Upper lobe of left lung (tissue), 6 donors: ENCODE results near the gene RBM19. TPM values are rescaled to one million over a fixed set of nuclear protein-coding genes. Genes with fewer than 3 reads are reported as not detected.

ENCODE experiments used
- ATAC-seq, 2 donors: fragments of 200-7000 bp; cut with Tn5 transposase; one replicate each; pipeline ENCODE4 v1.9.1; 2022; ENCODE audit warnings: mild to moderate bottlenecking in 2 of 2, moderate library complexity in 2 of 2; ENCODE audit not compliant: low FRiP score in 2 of 2
- DNase-seq, 2 donors: peaks; one replicate each; pipeline ENCODE4 v3.0.0-alpha.2; 2019 to 2020
- H3K27ac ChIP-seq, 4 donors: fragments of 200-600 bp; sonication (generic); one replicate each; pipeline ENCODE4 v1.5.1; 2016 to 2019
- H3K27me3 ChIP-seq, 4 donors: fragments of 200-600 bp; sonication (generic); one replicate each; pipeline ENCODE4 v1.5.1; 2017 to 2019
- H3K36me3 ChIP-seq, 4 donors: fragments of 200-600 bp; sonication (generic); one replicate each; pipeline ENCODE4 v1.5.1; 2016 to 2019
- H3K4me1 ChIP-seq, 4 donors: fragments of 200-600 bp; sonication (generic); one replicate each; pipeline ENCODE4 v1.5.1; 2018 to 2019
- H3K4me3 ChIP-seq, 4 donors: fragments of 200-600 bp; sonication (generic); one replicate each; pipeline ENCODE4 v1.5.1; 2017 to 2019; ENCODE audit warnings: mild to moderate bottlenecking in 2 of 4, moderate library complexity in 1 of 4
- H3K9me3 ChIP-seq, 4 donors: fragments of 200-600 bp; sonication (generic); one replicate each; pipeline ENCODE4 v1.5.1; 2018 to 2019
- EP300 ChIP-seq, 4 donors: sonication (generic); formaldehyde crosslinking; IDR thresholded peaks; one replicate each; pipeline ENCODE4 v1.5.1; 2017; ENCODE audit warnings: antibody characterized with exemption in 4 of 4, control low read depth in 2 of 4
- POLR2A ChIP-seq, 4 donors: fragments of 450-650 bp; IDR thresholded peaks; one replicate each; pipeline ENCODE4 v1.5.1; 2016 to 2017; ENCODE audit warnings: antibody characterized with exemption in 4 of 4, mild to moderate bottlenecking in 2 of 4
- POLR2AphosphoS5 ChIP-seq, 2 donors: sonication (generic); formaldehyde crosslinking; IDR thresholded peaks; one replicate each; pipeline ENCODE4 v1.5.1; 2017; ENCODE audit warnings: antibody characterized with exemption in 2 of 2
- WGBS, 2 donors: methylation state at CpG; one replicate each; pipeline ENCODE4 v1.1.5; 2017 to 2018; 5-methylcytosine and 5-hydroxymethylcytosine counted together
- total RNA-seq, 6 donors: library from RNA; depleted of rRNA in 4 of 6; stranded (reverse); fragments of >200 nt in 4 of 6; gene quantifications; one replicate each; pipeline versions ENCODE4 v1.1.0 to v1.2.1, GENCODE V29; 2016 to 2021
- TF ChIP-seq, protein P1 (sequence below), 6 experiments: fragments of 450-650 bp in 4 of 6; fragments of 200-600 bp in 2 of 6; sonication (generic) in 2 of 6; IDR thresholded peaks; one replicate each; pipeline ENCODE4 v1.5.1; 2016 to 2019; ENCODE audit warnings: antibody characterized with exemption in 6 of 6
- donor health status: DM: no; HTN: no; CAD: no; lungs with moderate emphysema.
- donor health status: DM: no; HTN: yes; CAD: no; lungs with severe emphysema.

RBM19 gene
- total RNA-seq, 6 donors from 2014 or later = 25.5 to 131 (median 39.9) TPM

DNA sequence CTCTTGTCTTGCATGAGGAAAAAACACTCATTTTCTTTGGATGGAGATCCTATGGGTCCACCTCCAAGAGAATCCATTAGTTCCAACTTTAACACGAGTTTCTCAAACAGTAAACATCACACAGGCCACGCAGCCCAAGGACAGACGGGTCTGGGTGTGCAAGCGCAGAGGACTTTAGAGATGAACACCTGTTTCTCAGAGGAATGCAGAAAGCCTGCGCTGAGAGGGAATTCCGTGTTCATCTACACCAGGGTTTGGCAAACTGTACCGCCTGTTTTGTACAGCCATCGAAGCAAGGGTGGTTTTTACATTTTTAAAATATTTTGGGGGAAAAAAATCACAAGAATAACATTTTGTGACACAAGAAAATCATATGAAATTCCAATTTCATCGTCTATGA lies 79.4 kb downstream of the RBM19 start:
- Histone ChIP-seq H3K4me1 (no peaks in the 10 kb centered on the region), H3K27ac (no peak overlapping the region), H3K36me3 (peaks cover 0 to 4% (median under 1%) of the 10 kb centered on the region in 4 donors), H3K27me3 (no peaks in the 10 kb centered on the region), H3K4me3 (no peak overlapping the region), H3K9me3 (no peaks in the 10 kb centered on the region)
- DNase-seq = no peak
- ATAC-seq = no peak
- TF ChIP-seq POLR2AphosphoS5 (IDR thresholded peaks at IDR 0.05) (no peak), EP300 (IDR thresholded peaks at IDR 0.05) (no peak), POLR2A (IDR thresholded peaks at IDR 0.05) (no peak)
- TF ChIP-seq, protein P1, sequence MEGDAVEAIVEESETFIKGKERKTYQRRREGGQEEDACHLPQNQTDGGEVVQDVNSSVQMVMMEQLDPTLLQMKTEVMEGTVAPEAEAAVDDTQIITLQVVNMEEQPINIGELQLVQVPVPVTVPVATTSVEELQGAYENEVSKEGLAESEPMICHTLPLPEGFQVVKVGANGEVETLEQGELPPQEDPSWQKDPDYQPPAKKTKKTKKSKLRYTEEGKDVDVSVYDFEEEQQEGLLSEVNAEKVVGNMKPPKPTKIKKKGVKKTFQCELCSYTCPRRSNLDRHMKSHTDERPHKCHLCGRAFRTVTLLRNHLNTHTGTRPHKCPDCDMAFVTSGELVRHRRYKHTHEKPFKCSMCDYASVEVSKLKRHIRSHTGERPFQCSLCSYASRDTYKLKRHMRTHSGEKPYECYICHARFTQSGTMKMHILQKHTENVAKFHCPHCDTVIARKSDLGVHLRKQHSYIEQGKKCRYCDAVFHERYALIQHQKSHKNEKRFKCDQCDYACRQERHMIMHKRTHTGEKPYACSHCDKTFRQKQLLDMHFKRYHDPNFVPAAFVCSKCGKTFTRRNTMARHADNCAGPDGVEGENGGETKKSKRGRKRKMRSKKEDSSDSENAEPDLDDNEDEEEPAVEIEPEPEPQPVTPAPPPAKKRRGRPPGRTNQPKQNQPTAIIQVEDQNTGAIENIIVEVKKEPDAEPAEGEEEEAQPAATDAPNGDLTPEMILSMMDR (IDR thresholded peaks at IDR 0.05) = no peak
- 93 to 98% methylated on average over 9 of the region's 9 CpGs for WGBS, 2 donors

DNA sequence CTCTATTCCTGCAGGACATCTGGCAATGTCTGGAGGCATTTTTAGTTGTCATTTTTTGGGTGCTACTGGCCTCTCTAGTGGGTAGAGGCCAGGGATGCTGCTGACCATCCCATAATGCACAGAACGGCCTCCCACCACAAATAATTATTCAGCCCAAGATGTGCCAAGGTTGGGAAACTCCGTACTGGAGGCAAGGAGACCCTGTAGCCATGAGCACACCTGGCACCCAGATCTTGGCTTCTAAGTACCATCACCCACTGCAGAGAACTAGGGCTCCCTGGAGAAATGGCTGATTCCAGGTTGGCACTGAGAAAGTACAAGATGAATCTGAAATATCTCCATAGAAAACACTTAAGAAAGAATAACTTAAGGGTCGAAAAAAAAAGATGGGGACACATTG lies 81.7 kb downstream of the RBM19 start:
- peaks cover 0 to 4% (median 2%) of the 10 kb centered on the region in 4 donors for H3K36me3 ChIP-seq
- H3K9me3 ChIP-seq = no peaks in the 10 kb centered on the region
- DNase-seq (no peak), ATAC-seq (no peak)
- no peak overlapping the region for H3K27ac ChIP-seq
- TF ChIP-seq, protein P1 (IDR thresholded peaks at IDR 0.05) = no peak
- TF ChIP-seq POLR2A (IDR thresholded peaks at IDR 0.05) (no peak), POLR2AphosphoS5 (IDR thresholded peaks at IDR 0.05) (no peak), EP300 (IDR thresholded peaks at IDR 0.05) (no peak)
- H3K27me3 ChIP-seq = no peaks in the 10 kb centered on the region
- WGBS, 2 donors = 92 to 98% methylated on average over 2 to 3 of the region's 3 CpGs
- no peak overlapping the region for H3K4me3 ChIP-seq
- H3K4me1 ChIP-seq = no peaks in the 10 kb centered on the region

DNA sequence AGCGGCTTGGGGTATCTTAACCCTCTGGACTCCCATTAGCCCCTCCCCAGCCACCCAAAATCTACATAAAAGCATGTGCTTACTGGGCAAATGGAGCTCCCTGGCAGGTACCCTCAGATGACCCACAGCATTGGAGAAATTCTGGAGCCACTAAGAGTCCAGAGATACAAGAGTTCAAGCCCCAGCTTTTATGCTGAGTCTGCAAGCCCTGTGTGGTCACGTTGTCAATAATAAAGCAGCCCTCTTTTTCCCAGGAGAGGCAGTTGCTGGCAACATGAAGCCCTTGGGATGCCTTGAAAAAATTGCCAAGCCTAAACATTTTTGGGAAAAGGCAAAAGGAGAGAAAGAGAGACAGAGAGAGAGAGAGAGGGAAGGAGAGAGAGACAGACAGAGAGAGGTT lies 83.4 kb downstream of the RBM19 start:
- H3K27me3 ChIP-seq = no peaks in the 10 kb centered on the region
- DNase-seq (no peak), ATAC-seq (no peak)
- no peaks in the 10 kb centered on the region for H3K9me3 ChIP-seq
- H3K27ac ChIP-seq = no peak overlapping the region
- peaks cover 0 to 8% (median 2%) of the 10 kb centered on the region in 4 donors for H3K36me3 ChIP-seq
- WGBS, 2 donors = 79 to 94% methylated on average over 2 of the region's 2 CpGs
- H3K4me3 ChIP-seq = no peak overlapping the region
- H3K4me1 ChIP-seq = no peaks in the 10 kb centered on the region
- TF ChIP-seq EP300 (IDR thresholded peaks at IDR 0.05) = no peak
- TF ChIP-seq, protein P1 (IDR thresholded peaks at IDR 0.05) = no peak
- no peak for TF ChIP-seq POLR2A (IDR thresholded peaks at IDR 0.05)
- no peak for TF ChIP-seq POLR2AphosphoS5 (IDR thresholded peaks at IDR 0.05)

DNA sequence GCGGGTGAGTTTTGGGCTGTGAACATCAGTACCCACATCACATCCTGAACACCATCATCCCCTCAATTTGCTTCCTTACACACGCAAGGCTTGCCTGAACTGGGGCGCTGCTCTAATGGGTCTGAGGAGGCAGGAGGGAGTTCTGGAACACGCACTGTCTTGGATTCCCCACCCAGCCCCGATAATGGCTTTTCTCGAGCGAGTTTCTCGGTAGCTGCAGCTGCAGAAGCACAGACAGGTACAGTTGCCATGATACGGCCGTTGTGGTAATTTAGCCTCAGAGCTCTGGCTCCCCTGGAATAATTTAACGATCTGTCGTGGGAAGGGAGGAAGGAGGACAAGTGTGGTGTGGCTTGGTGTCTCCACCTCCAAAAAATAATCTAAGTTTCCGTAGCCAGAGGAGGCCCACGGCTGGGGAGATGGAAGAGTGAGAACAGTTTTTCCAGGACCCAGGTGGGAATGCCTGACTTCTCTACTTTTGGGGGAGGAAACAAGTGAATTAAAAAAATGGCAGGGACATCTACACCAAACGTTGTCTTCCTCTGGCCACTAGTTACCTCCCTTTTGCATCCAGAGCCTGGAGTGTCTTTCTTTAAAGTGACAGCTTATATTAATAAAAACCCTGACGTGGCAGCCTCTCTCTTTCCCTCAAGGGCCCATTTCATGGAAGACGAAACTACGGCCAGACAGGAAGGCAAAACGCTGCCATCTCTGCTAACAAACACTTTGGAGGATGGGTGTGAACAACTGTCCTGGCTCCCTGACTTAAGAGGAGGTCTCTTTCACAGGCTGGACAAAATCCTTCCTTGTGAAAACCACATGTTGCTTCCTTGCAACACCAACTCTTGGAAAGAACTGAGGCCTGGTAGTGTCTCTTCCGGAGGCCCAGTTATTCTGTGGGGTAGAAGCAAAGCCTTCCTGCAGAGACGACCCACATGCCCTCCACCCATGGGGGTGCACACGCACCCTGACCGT lies 84.8 kb downstream of the RBM19 start:
- Histone ChIP-seq H3K4me1 (no peaks in the 10 kb centered on the region), H3K9me3 (no peaks in the 10 kb centered on the region), H3K27me3 (no peaks in the 10 kb centered on the region), H3K4me3 (no peak overlapping the region), H3K27ac (no peak overlapping the region), H3K36me3 (peaks cover 0 to 9% (median 2%) of the 10 kb centered on the region in 4 donors)
- no peak for ATAC-seq
- WGBS, 2 donors = 84 to 88% methylated on average over 21 to 23 of the region's 23 CpGs
- TF ChIP-seq POLR2AphosphoS5 (IDR thresholded peaks at IDR 0.05) = no peak
- TF ChIP-seq EP300 (IDR thresholded peaks at IDR 0.05) = no peak
- TF ChIP-seq, protein P1 (IDR thresholded peaks at IDR 0.05) = no peak
- no peak for TF ChIP-seq POLR2A (IDR thresholded peaks at IDR 0.05)
- DNase-seq = no peak
